Left ventricle myocardium superior (tissue), 1 donor: Measurements from ENCODE around the gene RAD51D. TPM values are rescaled to one million over a fixed set of nuclear protein-coding genes. Genes with fewer than 3 reads are reported as not detected.
"Not testable (repeated sequence)": the region's sequence is repeated elsewhere in the genome, so short reads cannot be mapped to it uniquely, and the experiment has no call there.

Experiments used
- ATAC-seq: fragments of 200-7000 bp; cut with Tn5 transposase; one replicate; pipeline ENCODE4 v1.9.1; 2020; ENCODE audit warnings: mild to moderate bottlenecking, moderate library complexity
- DNase-seq: peaks from one replicate; pipeline ENCODE4 v3.0.0-alpha.2; 2020
- intact Hi-C: fragments of 100-400 bp; cut with micrococcal nuclease; formaldehyde crosslinking; loops from one replicate; pipeline ENCODE4 v1.11.0; 2022
- long read RNA-seq: library from polyadenylated mRNA; unstranded; transcript quantifications from one replicate; pipeline ENCODE4 v2.0.0, GENCODE V29; 2021
- total RNA-seq: library from RNA; stranded (reverse); fragmentation: NEBNext Ultra II Directional; extraction: Animal tissue kit (Norgen Biotek cat#: 25700); gene quantifications from one replicate; pipeline ENCODE4 v1.2.1, GENCODE V29; 2021
- donor health status: DM: no; HTN: yes; CAD: no; lungs with severe emphysema.

The RAD51D gene
- 6.4 TPM for total RNA-seq
- long read RNA-seq, full-length matches to known transcripts, result 5 of 6 reads
- long read RNA-seq, partial matches to known transcripts, result 0 of 6 reads
- long read RNA-seq, other reads (novel, unspliced or antisense), result 1 of 6 reads

GRCh38 chr17:35119370-35120165 lies at the start of gene RAD51D:
Gene RAD51D, minus strand, starts transcription at chr17:35119860. Its CDS starts 247 bp downstream, at chr17:35119613.
- ATAC-seq, result peak; percentile 98
- DNase-seq, result peak; percentile 88
- intact Hi-C loops, result loop anchor here (5.0 to 10.0 kb wide), 2 partner anchors 115 to 577 kb away; no protein-coding TSS in a partner anchor

DNA sequence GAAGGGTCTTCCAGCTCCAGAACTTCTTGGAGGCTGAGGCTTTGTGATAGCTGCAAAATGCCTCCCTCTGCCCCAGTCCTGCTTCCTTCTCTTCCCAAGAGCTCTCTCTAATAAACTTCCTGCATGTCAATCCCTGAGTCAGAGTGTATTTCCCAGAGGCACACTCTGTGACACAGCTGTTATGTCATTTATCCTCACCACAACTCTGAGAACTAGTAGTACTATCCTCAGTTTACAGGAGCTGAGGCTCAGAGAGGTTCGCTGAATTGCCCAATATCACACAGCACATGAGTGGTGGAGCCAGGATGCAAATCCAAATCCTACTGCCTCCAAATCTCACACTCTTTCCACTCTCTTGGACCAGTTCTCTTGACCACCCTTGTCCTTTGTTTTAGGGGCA lies 48.0 kb upstream of the RAD51D start:
- intact Hi-C loops, result no loop called here
- ATAC-seq (no peak), DNase-seq (no peak)

DNA sequence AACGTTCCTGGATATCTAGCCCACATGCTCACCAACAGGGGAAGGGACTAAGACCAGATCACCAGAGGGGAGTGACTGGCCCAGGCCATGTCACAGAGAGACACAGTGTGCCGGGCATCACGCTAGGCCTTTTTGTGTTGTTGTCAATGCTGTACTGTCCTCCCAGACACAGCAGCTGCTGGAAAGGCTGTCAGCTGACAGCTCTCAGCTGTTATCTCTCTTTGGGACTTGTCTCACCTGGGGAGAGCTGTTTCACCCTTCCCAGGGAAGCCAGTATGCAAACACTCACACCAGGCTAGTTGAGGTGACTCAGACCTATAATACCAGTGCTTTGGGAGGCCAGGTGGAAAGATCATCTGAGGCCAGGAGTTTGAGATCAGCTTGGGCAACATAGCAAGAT lies 47.4 kb upstream of the RAD51D start:
- peak; percentile 10 for ATAC-seq
- no peak for DNase-seq
- intact Hi-C loops, result no loop called here

DNA sequence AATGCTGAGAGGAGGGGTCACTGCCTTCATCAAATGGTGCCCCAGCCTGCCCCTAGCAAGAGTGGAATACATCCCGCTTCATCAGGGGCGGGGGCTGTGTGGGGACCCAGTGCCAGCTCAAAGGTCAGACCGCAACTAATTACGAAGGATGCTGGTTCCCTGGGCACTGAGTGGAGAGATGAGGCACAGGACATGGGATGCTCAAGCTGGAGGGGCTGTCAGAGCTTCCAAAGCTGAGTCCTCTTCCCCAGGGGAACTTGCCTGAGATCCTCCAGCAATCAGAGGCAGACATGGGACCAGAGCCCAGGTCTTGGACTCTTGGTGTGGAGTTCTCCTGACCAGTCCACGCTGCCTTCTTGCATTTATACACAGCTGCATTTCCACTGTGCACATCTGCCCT lies 46.9 kb upstream of the RAD51D start:
- no peak for ATAC-seq
- intact Hi-C loops, result no loop called here
- DNase-seq, result no peak

- DNase-seq, result no peak
- no peak for ATAC-seq
- intact Hi-C loops, result no loop called here
Observed at GRCh38 chr17:35164716-35165115, 45.1 kb upstream of the RAD51D start.

- no peak for DNase-seq
- no peak for ATAC-seq
- intact Hi-C loops, result no loop called here
Observed at GRCh38 chr17:35163886-35164285, 44.2 kb upstream of the RAD51D start.

GRCh38 chr17:35162755-35163154 lies 43.1 kb upstream of the RAD51D start:
- ATAC-seq, result no peak
- DNase-seq, result no peak
- intact Hi-C loops, result no loop called here

DNA sequence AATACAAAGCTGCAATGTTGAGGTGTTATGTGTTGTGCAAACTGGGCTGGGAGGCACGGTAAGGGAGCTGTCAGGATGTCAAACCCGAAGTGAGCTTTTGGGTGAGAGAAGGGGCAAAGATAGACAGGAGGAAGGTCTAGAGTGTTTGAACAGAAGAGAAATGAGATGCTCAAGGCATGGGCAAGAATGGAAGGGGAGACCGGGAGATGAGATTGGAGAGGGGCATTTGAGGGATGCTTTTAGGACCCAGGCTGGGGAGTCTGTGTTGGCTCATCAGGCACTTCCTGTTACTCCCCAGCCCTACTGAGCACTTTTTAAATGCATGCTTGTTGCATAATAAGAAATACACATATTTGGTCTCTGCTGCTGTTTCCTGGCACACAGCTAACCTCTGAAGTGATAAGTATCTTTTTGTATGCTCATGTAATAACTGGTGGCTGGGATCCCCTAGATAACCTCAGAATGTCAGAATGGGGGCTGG lies 41.7 kb upstream of the RAD51D start:
- intact Hi-C loops, result no loop called here
- ATAC-seq, result no peak
- DNase-seq, result no peak

GRCh38 chr17:35160354-35161201 lies 40.9 kb upstream of the RAD51D start:
- intact Hi-C loops, result no loop called here
- DNase-seq, result no peak
- ATAC-seq, result no peak

GRCh38 chr17:35159940-35160339 lies 40.3 kb upstream of the RAD51D start:
- intact Hi-C loops, result no loop called here
- DNase-seq, result no peak
- ATAC-seq, result no peak

- no peak for ATAC-seq
- no peak for DNase-seq
- intact Hi-C loops, result no loop called here
Observed at GRCh38 chr17:35155246-35155645, 35.6 kb upstream of the RAD51D start.

- DNase-seq, result no peak
- ATAC-seq, result no peak
- intact Hi-C loops, result no loop called here
Observed at GRCh38 chr17:35154196-35155165, 34.8 kb upstream of the RAD51D start.

- DNase-seq (no peak), ATAC-seq (no peak)
- intact Hi-C loops, result no loop called here
Observed at GRCh38 chr17:35152421-35153140, 32.9 kb upstream of the RAD51D start.

DNA sequence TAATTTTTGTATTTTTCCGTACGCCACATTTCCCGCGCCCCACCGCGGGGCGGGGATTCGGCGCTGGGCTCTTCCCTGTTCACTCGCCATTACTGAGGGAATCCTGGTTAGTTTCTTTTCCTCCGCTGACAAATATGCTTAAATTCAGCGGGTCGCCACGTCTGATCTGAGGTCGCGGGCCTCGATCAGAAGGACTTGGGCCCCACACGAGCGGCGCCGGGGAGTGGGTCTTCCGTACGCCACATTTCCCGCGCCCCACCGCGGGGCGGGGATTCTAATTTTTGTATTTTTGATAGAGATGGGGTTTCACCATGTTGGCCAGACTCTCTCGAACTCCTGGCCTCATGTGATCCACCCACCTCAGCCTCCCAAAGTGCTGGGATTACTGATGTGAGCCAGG lies 31.4 kb upstream of the RAD51D start:
- intact Hi-C loops, ATAC-seq, DNase-seq: not testable (repeated sequence)

- ATAC-seq, result no peak
- DNase-seq, result no peak
- intact Hi-C loops, result no loop called here
Observed at GRCh38 chr17:35149941-35150340, 30.3 kb upstream of the RAD51D start.

- ATAC-seq, result peak; percentile 32
- intact Hi-C loops, result no loop called here
- DNase-seq, result no peak
Observed at GRCh38 chr17:35148144-35148543, 28.5 kb upstream of the RAD51D start.

DNA sequence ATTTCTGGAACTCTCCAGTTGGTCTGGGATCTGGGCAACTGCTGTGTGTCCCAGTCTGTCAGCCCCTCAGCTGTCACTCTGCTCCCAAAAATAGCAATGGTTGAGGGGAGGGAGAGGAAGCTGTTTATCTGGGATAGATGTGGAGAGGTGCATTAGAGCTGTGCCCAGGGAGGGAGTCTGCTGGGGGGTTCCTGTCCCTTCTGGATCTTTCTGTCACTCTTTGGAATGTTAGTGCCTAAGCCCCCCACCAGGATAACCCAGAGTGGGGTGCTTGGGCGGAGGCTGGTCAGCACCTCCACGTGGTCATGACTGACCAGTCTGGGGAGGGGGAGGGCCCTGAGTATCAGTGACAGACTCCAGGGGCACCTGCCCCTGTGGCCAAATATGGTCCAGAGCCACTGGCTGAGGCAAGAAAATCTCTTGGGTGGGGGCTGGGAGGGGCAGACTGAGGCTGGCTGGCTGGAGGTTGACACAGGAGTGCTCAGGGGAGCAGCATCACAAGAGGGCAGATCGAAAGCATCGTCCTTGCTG lies 27.8 kb upstream of the RAD51D start, which contains the start of gene UNC45B:
UNC45B (plus strand) TSS at position 443 of the 531 bp plus-strand sequence. CDS start 447 bp downstream, outside the sequence.
- intact Hi-C loops, result no loop called here
- ATAC-seq, result peak; percentile 91
- DNase-seq, result peak; percentile 77
